OCI-LY7 (cell line): ENCODE data around the gene KCTD8.

ENCODE experiments used
- EZH2phosphoT487 ChIP-seq: fragments of 200-600 bp; sonication (generic); IDR thresholded peaks from 2 replicates; pipeline ENCODE4 v1.6.1; 2018; ENCODE audit warnings: low read depth, borderline replicate concordance, mild to moderate bottlenecking, mixed run types, antibody characterized with exemption, low read length, moderate library complexity, mixed read lengths
- TF ChIP-seq, protein P1 (sequence below): fragments of 200-600 bp; sonication (generic); conservative IDR thresholded peaks from 2 replicates; pipeline ENCODE4 v1.5.1; 2014; ENCODE audit warnings: mild to moderate bottlenecking, antibody characterized with exemption, low read length, moderate library complexity, mixed read lengths

DNA sequence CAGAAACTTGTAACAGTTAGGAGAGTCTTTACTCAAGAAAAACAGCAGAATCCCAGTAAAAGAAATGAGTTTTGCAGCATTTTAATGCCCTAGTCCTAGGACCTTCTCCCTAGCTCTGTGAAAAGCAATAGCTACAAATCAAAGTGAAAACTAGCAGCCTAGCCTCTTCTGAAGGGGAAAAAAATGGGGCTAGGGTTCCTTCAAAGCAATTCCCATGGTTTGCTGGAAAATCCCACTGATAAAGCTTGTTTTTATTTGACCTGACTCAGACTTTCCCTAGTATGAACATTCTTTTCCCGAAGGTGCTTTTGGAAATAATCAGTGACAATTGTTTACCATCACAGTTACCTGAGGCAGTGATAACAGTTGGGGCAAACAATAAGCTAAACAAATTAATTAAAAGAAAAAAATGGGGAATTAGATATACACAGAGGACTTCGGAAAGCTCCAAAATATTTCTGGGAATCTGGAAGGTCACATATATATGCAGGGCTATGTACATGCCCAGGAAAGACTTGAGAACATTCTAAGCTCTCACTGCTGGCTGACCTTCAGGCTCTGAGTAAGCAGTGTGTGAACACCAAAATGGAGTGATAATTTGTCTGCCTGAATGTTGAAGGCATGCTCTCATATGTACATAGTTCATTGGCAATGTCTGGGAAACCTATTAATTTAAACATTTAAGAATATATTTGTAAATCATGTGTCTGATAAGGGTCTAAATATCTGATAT, 285.9 kb downstream of the KCTD8 start:
- TF ChIP-seq, protein P1, sequence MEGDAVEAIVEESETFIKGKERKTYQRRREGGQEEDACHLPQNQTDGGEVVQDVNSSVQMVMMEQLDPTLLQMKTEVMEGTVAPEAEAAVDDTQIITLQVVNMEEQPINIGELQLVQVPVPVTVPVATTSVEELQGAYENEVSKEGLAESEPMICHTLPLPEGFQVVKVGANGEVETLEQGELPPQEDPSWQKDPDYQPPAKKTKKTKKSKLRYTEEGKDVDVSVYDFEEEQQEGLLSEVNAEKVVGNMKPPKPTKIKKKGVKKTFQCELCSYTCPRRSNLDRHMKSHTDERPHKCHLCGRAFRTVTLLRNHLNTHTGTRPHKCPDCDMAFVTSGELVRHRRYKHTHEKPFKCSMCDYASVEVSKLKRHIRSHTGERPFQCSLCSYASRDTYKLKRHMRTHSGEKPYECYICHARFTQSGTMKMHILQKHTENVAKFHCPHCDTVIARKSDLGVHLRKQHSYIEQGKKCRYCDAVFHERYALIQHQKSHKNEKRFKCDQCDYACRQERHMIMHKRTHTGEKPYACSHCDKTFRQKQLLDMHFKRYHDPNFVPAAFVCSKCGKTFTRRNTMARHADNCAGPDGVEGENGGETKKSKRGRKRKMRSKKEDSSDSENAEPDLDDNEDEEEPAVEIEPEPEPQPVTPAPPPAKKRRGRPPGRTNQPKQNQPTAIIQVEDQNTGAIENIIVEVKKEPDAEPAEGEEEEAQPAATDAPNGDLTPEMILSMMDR: no peak
- TF ChIP-seq EZH2phosphoT487: no peak
